ENCODE data around the gene SSTR3. TPM values are rescaled to one million over a fixed set of nuclear protein-coding genes. Genes with fewer than 3 reads are reported as not detected.

SSTR3 gene
- total and polyA plus RNA-seq, 8 donors = 0.04 to 0.26 (median 0.09) TPM; not detected in 2

GRCh38 chr22:37183432-37184379 is 28.6 kb downstream of the SSTR3 start:
- H3K27ac ChIP-seq = peak overlapping the region in 1 of 2 donors; percentile 5
- no peaks in the 10 kb centered on the region for H3K9me3 ChIP-seq
- ATAC-seq (no peak), DNase-seq (peak in 1 of 4 donors; percentile 46)
- no peak overlapping the region for H3K4me3 ChIP-seq
- no peak for TF ChIP-seq CTCF (IDR thresholded peaks at IDR 0.05)
- H3K4me1 ChIP-seq = peaks cover 20 to 45% of the 10 kb centered on the region in 2 donors
- intact Hi-C loops (cut with DNase I) = no loop called here
- no peaks in the 10 kb centered on the region for H3K27me3 ChIP-seq
- H3K36me3 ChIP-seq = no peaks in the 10 kb centered on the region

GRCh38 chr22:37182949-37183245 is 29.4 kb downstream of the SSTR3 start:
- Histone ChIP-seq H3K4me1 (peaks cover 20 to 47% of the 10 kb centered on the region in 2 donors), H3K9me3 (no peaks in the 10 kb centered on the region), H3K27me3 (no peaks in the 10 kb centered on the region), H3K4me3 (no peak overlapping the region), H3K36me3 (no peaks in the 10 kb centered on the region), H3K27ac (peak overlapping the region in 1 of 2 donors; percentile 5)
- TF ChIP-seq CTCF (IDR thresholded peaks at IDR 0.05) = no peak
- intact Hi-C loops (cut with DNase I) = no loop called here
- ATAC-seq = no peak
- peak in 1 of 4 donors; percentile 56 for DNase-seq

GRCh38 chr22:37182101-37182948 is 30.0 kb downstream of the SSTR3 start:
- H3K4me1 ChIP-seq = peaks cover 21 to 47% of the 10 kb centered on the region in 2 donors
- ATAC-seq (no peak), DNase-seq (peak in 1 of 4 donors; percentile 65)
- no peaks in the 10 kb centered on the region for H3K9me3 ChIP-seq
- H3K4me3 ChIP-seq = no peak overlapping the region
- H3K36me3 ChIP-seq = no peaks in the 10 kb centered on the region
- no peaks in the 10 kb centered on the region for H3K27me3 ChIP-seq
- H3K27ac ChIP-seq = no peak overlapping the region
- intact Hi-C loops (cut with DNase I) = no loop called here
- TF ChIP-seq CTCF (IDR thresholded peaks at IDR 0.05) = no peak

GRCh38 chr22:37181681-37182080 is 30.6 kb downstream of the SSTR3 start:
- ATAC-seq = no peak
- intact Hi-C loops (cut with DNase I) = no loop called here
- no peak for DNase-seq
- Histone ChIP-seq H3K4me3 (no peak overlapping the region), H3K27ac (no peak overlapping the region), H3K9me3 (no peaks in the 10 kb centered on the region), H3K4me1 (peaks cover 21 to 47% of the 10 kb centered on the region in 2 donors), H3K36me3 (no peaks in the 10 kb centered on the region), H3K27me3 (no peaks in the 10 kb centered on the region)
- TF ChIP-seq CTCF (IDR thresholded peaks at IDR 0.05) = no peak
